Measurements from ENCODE around the gene NOX5. TPM values are rescaled to one million over a fixed set of nuclear protein-coding genes. Genes with fewer than 3 reads are reported as not detected.

Gene NOX5
- total RNA-seq, 1 experiment from 2014 or later, result 339 TPM

DNA sequence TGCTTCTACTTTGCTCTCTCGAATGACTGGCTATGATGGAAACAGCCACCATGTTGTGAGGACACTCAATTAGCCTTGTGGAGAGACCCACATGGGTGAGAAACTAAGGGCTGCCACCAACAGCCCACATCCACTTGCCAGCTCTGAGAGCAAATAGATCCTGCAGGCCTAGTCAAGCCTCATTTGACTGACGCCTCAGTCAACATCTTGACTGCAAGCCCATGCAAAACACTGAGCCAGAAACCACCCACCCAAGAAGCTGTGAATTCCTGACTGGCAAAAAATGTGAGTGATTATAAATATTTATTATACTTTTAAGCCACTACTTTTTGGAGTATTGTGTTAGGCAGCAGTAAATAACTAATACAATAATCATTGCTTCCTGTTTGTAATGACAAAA lies 58.4 kb downstream of the NOX5 start:
- Histone ChIP-seq H3K4me3 (ENCODE audit: low read length) (no peak overlapping the region), H3K79me2 (ENCODE audit: low read length) (no peaks in the 10 kb centered on the region), H3K36me3 (ENCODE audit: low read depth, low read length) (no peaks in the 10 kb centered on the region), H3K4me2 (ENCODE audit: low read length) (no peak overlapping the region), H3K27me3 (ENCODE audit: low read length) (no peaks in the 10 kb centered on the region), H3F3A (ENCODE audit: low read length, unreplicated experiment) (no peaks in the 10 kb centered on the region), H3K9me3 (ENCODE audit: low read length) (no peaks in the 10 kb centered on the region), H4K20me1 (ENCODE audit: low read length) (no peaks in the 10 kb centered on the region), H3K4me1 (ENCODE audit: insufficient read depth, low read length) (peaks cover 11% of the 10 kb centered on the region; the same call in 1 of the 2 replicates), H3K9ac (ENCODE audit: low read length) (no peak overlapping the region), H3K9me2 (replicated peaks; ENCODE audit: low read length) (no peaks in the 10 kb centered on the region), H3K27ac (ENCODE audit: low read length) (no peak overlapping the region), H2AFZ (ENCODE audit: low read length) (no peak overlapping the region)
- POLR2A ChIA-PET (ENCODE audit: unreplicated experiment), result no interaction called here
- ATAC-seq (no peak), DNase-seq (no peak)
- CTCF ChIA-PET, result no interaction called here
- no TSS peak for BruUV-seq (replicated peaks)
- TF ChIP-seq, protein P1, sequence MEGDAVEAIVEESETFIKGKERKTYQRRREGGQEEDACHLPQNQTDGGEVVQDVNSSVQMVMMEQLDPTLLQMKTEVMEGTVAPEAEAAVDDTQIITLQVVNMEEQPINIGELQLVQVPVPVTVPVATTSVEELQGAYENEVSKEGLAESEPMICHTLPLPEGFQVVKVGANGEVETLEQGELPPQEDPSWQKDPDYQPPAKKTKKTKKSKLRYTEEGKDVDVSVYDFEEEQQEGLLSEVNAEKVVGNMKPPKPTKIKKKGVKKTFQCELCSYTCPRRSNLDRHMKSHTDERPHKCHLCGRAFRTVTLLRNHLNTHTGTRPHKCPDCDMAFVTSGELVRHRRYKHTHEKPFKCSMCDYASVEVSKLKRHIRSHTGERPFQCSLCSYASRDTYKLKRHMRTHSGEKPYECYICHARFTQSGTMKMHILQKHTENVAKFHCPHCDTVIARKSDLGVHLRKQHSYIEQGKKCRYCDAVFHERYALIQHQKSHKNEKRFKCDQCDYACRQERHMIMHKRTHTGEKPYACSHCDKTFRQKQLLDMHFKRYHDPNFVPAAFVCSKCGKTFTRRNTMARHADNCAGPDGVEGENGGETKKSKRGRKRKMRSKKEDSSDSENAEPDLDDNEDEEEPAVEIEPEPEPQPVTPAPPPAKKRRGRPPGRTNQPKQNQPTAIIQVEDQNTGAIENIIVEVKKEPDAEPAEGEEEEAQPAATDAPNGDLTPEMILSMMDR (conservative IDR thresholded peaks at IDR 0.05; ENCODE audit: low read depth, low read length), result no peak
- TF ChIP-seq EZH2 (IDR thresholded peaks at IDR 0.05; ENCODE audit: low read length, unreplicated experiment), result no peak
- no peak for TF ChIP-seq EZH2phosphoT487 (IDR thresholded peaks at IDR 0.05; ENCODE audit: borderline replicate concordance, low read length)
- intact Hi-C loops (cut with micrococcal nuclease), result no loop called here

DNA sequence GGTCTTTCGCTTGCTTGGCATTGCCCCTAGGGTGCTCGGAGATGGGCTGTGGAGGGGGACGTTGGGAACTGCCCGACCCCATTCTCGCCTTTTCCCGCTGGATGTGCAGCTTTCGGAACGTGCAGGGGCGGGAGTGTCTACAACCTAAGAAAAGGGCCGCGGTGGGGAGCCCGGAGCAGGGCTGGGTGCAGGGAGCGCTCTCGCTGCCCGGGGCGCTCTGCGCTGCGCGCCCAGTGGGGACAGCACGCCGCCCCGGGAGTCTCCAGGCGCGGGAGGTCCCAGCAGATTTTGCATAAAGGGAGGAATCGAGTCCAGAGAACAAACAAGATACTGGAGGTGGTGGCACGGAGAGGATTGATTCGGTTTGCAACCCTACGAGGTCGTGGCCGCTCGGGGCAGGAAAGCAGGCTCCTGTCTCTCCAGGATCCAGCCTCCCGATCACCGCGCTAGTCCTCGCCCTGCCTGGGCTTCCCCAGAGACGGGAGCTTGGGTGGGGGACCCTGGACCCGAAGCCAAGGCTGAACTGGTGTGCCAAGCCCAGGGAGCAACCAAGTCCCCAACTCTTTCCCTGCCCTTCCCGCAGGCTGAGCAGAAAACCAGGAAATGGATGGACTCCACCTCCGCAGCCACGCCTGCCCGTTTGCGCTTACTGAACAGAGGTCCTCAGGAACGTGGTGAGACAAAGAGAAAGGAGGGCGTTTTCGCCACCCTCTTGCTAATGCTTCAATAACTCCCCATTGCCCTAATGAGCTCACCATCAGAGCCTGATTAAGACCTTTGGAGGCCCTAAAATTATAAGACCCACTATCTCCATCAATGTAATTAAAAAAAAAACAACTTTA lies 59.7 kb downstream of the NOX5 start:
- H3K4me3 ChIP-seq (ENCODE audit: low read length), result peak overlapping the region; percentile 94
- H3K9ac ChIP-seq (ENCODE audit: low read length), result peak overlapping the region; percentile 68
- peak overlapping the region; percentile 87 for H2AFZ ChIP-seq (ENCODE audit: low read length)
- intact Hi-C loops (cut with micrococcal nuclease), result no loop called here
- ATAC-seq (peak; percentile 92), DNase-seq (peak; percentile 72)
- ChIA-PET CTCF (interaction anchor here (0.8 kb wide), 1 partner anchor 40 kb away, joined by 5 read pairs; no protein-coding TSS in a partner anchor), POLR2A (ENCODE audit: unreplicated experiment) (no interaction called here)
- H3K9me3 ChIP-seq (ENCODE audit: low read length), result no peaks in the 10 kb centered on the region
- H3K4me2 ChIP-seq (ENCODE audit: low read length), result peak overlapping the region; percentile 94
- no peaks in the 10 kb centered on the region for H3K9me2 ChIP-seq (replicated peaks; ENCODE audit: low read length)
- no TSS peak for BruUV-seq (replicated peaks)
- H3K36me3 ChIP-seq (ENCODE audit: low read depth, low read length), result no peaks in the 10 kb centered on the region
- no peaks in the 10 kb centered on the region for H3K27me3 ChIP-seq (ENCODE audit: low read length)
- TF ChIP-seq EZH2phosphoT487 (IDR thresholded peaks at IDR 0.05; ENCODE audit: borderline replicate concordance, low read length), result no peak
- TF ChIP-seq EZH2 (IDR thresholded peaks at IDR 0.05; ENCODE audit: low read length, unreplicated experiment), result no peak
- TF ChIP-seq, protein P1 (conservative IDR thresholded peaks at IDR 0.05; ENCODE audit: low read depth, low read length), result no peak
- H3K79me2 ChIP-seq (ENCODE audit: low read length), result no peaks in the 10 kb centered on the region
- H3K4me1 ChIP-seq (ENCODE audit: insufficient read depth, low read length), result peaks cover 11% of the 10 kb centered on the region; the same call in 1 of the 2 replicates
- no peaks in the 10 kb centered on the region for H4K20me1 ChIP-seq (ENCODE audit: low read length)
- H3K27ac ChIP-seq (ENCODE audit: low read length), result peak overlapping the region; percentile 50
- no peaks in the 10 kb centered on the region for H3F3A ChIP-seq (ENCODE audit: low read length, unreplicated experiment)

DNA sequence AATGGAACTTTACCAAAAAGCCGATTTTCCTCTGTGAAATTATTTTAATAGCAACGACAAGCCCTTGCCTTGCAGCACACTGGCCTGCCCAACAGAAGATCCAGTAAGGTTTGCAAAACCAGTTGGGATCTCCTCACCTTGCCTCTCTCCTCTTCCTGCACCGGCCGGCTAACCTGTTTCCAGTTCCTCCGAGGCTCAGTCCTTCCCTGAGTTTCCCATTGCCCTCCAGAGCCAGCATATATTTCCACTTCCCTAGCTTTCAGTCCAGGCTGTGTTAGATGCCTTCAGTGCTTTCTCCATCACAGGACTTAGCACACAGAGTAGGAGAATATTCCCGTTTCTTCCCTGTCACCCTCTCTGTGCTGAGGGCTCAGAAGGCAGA lies 60.3 kb downstream of the NOX5 start:
- peak overlapping the region; percentile 50 for H3K27ac ChIP-seq (ENCODE audit: low read length)
- H3K36me3 ChIP-seq (ENCODE audit: low read depth, low read length), result no peaks in the 10 kb centered on the region
- intact Hi-C loops (cut with micrococcal nuclease), result no loop called here
- H3K79me2 ChIP-seq (ENCODE audit: low read length), result no peaks in the 10 kb centered on the region
- no TSS peak for BruUV-seq (replicated peaks)
- POLR2A ChIA-PET (ENCODE audit: unreplicated experiment), result no interaction called here
- H3K9me3 ChIP-seq (ENCODE audit: low read length), result no peaks in the 10 kb centered on the region
- H4K20me1 ChIP-seq (ENCODE audit: low read length), result no peaks in the 10 kb centered on the region
- no peaks in the 10 kb centered on the region for H3K27me3 ChIP-seq (ENCODE audit: low read length)
- peak; percentile 52 for DNase-seq
- no peaks in the 10 kb centered on the region for H3K9me2 ChIP-seq (replicated peaks; ENCODE audit: low read length)
- H2AFZ ChIP-seq (ENCODE audit: low read length), result peak overlapping the region; percentile 87
- TF ChIP-seq, protein P1 (conservative IDR thresholded peaks at IDR 0.05; ENCODE audit: low read depth, low read length), result no peak
- TF ChIP-seq EZH2phosphoT487 (IDR thresholded peaks at IDR 0.05; ENCODE audit: borderline replicate concordance, low read length), result no peak
- H3K4me2 ChIP-seq (ENCODE audit: low read length), result peak overlapping the region; percentile 94
- CTCF ChIA-PET, result interaction anchor here (0.5 to 0.8 kb wide), 2 partner anchors 41 to 318 kb away, joined by 4 to 5 read pairs; no protein-coding TSS in a partner anchor
- no peaks in the 10 kb centered on the region for H3F3A ChIP-seq (ENCODE audit: low read length, unreplicated experiment)
- H3K4me1 ChIP-seq (ENCODE audit: insufficient read depth, low read length), result peaks cover 11% of the 10 kb centered on the region; the same call in 1 of the 2 replicates
- peak; percentile 63 for ATAC-seq
- peak overlapping the region; percentile 68 for H3K9ac ChIP-seq (ENCODE audit: low read length)
- peak overlapping the region; percentile 94 for H3K4me3 ChIP-seq (ENCODE audit: low read length)

Measured in PC-3 (cell line).